ENCODE data around the gene LCP1.

GRCh38 chr13:46124967-46125933 lies 56.7 kb downstream of the LCP1 start:
- TF ChIP-seq, protein P1, sequence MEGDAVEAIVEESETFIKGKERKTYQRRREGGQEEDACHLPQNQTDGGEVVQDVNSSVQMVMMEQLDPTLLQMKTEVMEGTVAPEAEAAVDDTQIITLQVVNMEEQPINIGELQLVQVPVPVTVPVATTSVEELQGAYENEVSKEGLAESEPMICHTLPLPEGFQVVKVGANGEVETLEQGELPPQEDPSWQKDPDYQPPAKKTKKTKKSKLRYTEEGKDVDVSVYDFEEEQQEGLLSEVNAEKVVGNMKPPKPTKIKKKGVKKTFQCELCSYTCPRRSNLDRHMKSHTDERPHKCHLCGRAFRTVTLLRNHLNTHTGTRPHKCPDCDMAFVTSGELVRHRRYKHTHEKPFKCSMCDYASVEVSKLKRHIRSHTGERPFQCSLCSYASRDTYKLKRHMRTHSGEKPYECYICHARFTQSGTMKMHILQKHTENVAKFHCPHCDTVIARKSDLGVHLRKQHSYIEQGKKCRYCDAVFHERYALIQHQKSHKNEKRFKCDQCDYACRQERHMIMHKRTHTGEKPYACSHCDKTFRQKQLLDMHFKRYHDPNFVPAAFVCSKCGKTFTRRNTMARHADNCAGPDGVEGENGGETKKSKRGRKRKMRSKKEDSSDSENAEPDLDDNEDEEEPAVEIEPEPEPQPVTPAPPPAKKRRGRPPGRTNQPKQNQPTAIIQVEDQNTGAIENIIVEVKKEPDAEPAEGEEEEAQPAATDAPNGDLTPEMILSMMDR (IDR thresholded peaks at IDR 0.05; ENCODE audit: low read depth, low read length, poor library complexity, severe bottlenecking), result no peak
- no peak for TF ChIP-seq EZH2phosphoT487 (IDR thresholded peaks at IDR 0.05; ENCODE audit: borderline replicate concordance, low read length)

Measured in DOHH2 (cell line).